Activated naive CD4-positive, alpha-beta T cell treated with anti-CD3 and anti-CD28 coated beads, Interleukin-2, amount 10 ng/mL, durations not matched to agents 7 days and 5 days (primary cell): ENCODE measurements around the gene ATP5MC3.

Experiments used
- CTCF ChIA-PET: fragments of 350-600 bp; sonication (Branson Sonifier 250); formaldehyde crosslinking; loops from one replicate; lab custom pipeline; 2021; ENCODE audit warnings: antibody characterized with exemption; lab: Charles Lee
- DNase-seq: peaks from one replicate; pipeline ENCODE4 v3.0.0-alpha.2; 2020
- H3K27ac Mint-ChIP-seq: one replicate; pipeline ENCODE4 v1.8.0; 2021; ENCODE audit warnings: mild to moderate bottlenecking, moderate library complexity, mixed read lengths
- H3K27me3 Mint-ChIP-seq: one replicate; pipeline ENCODE4 v1.8.0; 2021; ENCODE audit warnings: mild to moderate bottlenecking, mixed read lengths
- H3K36me3 Mint-ChIP-seq: one replicate; pipeline ENCODE4 v1.8.0; 2021; ENCODE audit warnings: mixed read lengths
- H3K4me1 Mint-ChIP-seq: one replicate; pipeline ENCODE4 v1.8.0; 2021; ENCODE audit warnings: mixed read lengths
- H3K4me3 Mint-ChIP-seq: one replicate; pipeline ENCODE4 v1.8.0; 2021; ENCODE audit warnings: mild to moderate bottlenecking, moderate library complexity, mixed read lengths
- H3K9me3 Mint-ChIP-seq: one replicate; pipeline ENCODE4 v1.8.0; 2021; ENCODE audit warnings: mixed read lengths

The ATP5MC3 gene

GRCh38 chr2:175183674-175184073, 2.2 kb upstream of the ATP5MC3 start:
- H3K27ac Mint-ChIP-seq, result no peak overlapping the region
- H3K4me1 Mint-ChIP-seq, result peaks cover 19% of the 10 kb centered on the region
- no peaks in the 10 kb centered on the region for H3K27me3 Mint-ChIP-seq
- H3K36me3 Mint-ChIP-seq, result peaks cover 15% of the 10 kb centered on the region
- DNase-seq, result no peak
- no peak overlapping the region for H3K4me3 Mint-ChIP-seq
- H3K9me3 Mint-ChIP-seq, result peaks cover 3% of the 10 kb centered on the region
- CTCF ChIA-PET, result interaction anchor here (1.0 kb wide), 1 partner anchor 20 kb away, joined by 3 read pairs; no protein-coding TSS in a partner anchor

- DNase-seq, result no peak
- H3K4me1 Mint-ChIP-seq, result peaks cover 22% of the 10 kb centered on the region
- CTCF ChIA-PET, result interaction anchor here (0.7 kb wide), 1 partner anchor 151 kb away, joined by 3 read pairs; no protein-coding TSS in a partner anchor
Measured at GRCh38 chr2:175181877-175182308, 383 bp upstream of the ATP5MC3 start.

GRCh38 chr2:175180701-175181103, 808 bp downstream of the ATP5MC3 start:
- DNase-seq, result peak; percentile 72
- Mint-ChIP-seq H3K27ac (peak overlapping the region; percentile 92), H3K9me3 (peaks cover 3% of the 10 kb centered on the region), H3K4me1 (peaks cover 27% of the 10 kb centered on the region), H3K36me3 (peaks cover 35% of the 10 kb centered on the region), H3K4me3 (peak overlapping the region; percentile 80), H3K27me3 (no peaks in the 10 kb centered on the region)
- CTCF ChIA-PET, result no interaction called here

More at GRCh38 chr2:175181877-175182308, 383 bp upstream of the ATP5MC3 start:
- Mint-ChIP-seq H3K9me3 (peaks cover 3% of the 10 kb centered on the region), H3K27me3 (no peaks in the 10 kb centered on the region), H3K4me3 (peak overlapping the region; percentile 80), H3K36me3 (peaks cover 27% of the 10 kb centered on the region), H3K27ac (peak overlapping the region; percentile 92)

- Mint-ChIP-seq H3K4me3 (no peak overlapping the region), H3K9me3 (peaks cover under 1% of the 10 kb centered on the region), H3K27ac (no peak overlapping the region), H3K4me1 (peaks cover 25% of the 10 kb centered on the region), H3K27me3 (no peaks in the 10 kb centered on the region), H3K36me3 (peaks cover 50% of the 10 kb centered on the region)
- DNase-seq, result no peak
- CTCF ChIA-PET, result no interaction called here
Measured at GRCh38 chr2:175176624-175177023, 4.9 kb downstream of the ATP5MC3 start.

- H3K27me3 Mint-ChIP-seq, result no peaks in the 10 kb centered on the region
- no peaks in the 10 kb centered on the region for H3K9me3 Mint-ChIP-seq
- CTCF ChIA-PET, result no interaction called here
- H3K27ac Mint-ChIP-seq, result no peak overlapping the region
- peaks cover 29% of the 10 kb centered on the region for H3K4me1 Mint-ChIP-seq
- DNase-seq, result no peak
- peaks cover 48% of the 10 kb centered on the region for H3K36me3 Mint-ChIP-seq
- no peak overlapping the region for H3K4me3 Mint-ChIP-seq
Measured at GRCh38 chr2:175175896-175176295, 5.6 kb downstream of the ATP5MC3 start.

GRCh38 chr2:175175320-175175719, 6.2 kb downstream of the ATP5MC3 start:
- CTCF ChIA-PET, result no interaction called here
- Mint-ChIP-seq H3K36me3 (peaks cover 44% of the 10 kb centered on the region), H3K27ac (peak overlapping the region; percentile 1), H3K9me3 (no peaks in the 10 kb centered on the region), H3K4me1 (peaks cover 31% of the 10 kb centered on the region), H3K4me3 (no peak overlapping the region), H3K27me3 (no peaks in the 10 kb centered on the region)
- DNase-seq, result no peak

GRCh38 chr2:175170659-175171304, 10.7 kb downstream of the ATP5MC3 start:
- H3K36me3 Mint-ChIP-seq, result peaks cover 25% of the 10 kb centered on the region
- no peaks in the 10 kb centered on the region for H3K27me3 Mint-ChIP-seq
- H3K9me3 Mint-ChIP-seq, result no peaks in the 10 kb centered on the region
- H3K4me1 Mint-ChIP-seq, result peaks cover 46% of the 10 kb centered on the region
- no peak overlapping the region for H3K27ac Mint-ChIP-seq
- CTCF ChIA-PET, result no interaction called here
- no peak overlapping the region for H3K4me3 Mint-ChIP-seq
- DNase-seq, result no peak

GRCh38 chr2:175169191-175169590, 12.3 kb downstream of the ATP5MC3 start:
- Mint-ChIP-seq H3K4me3 (peak overlapping the region; percentile 99), H3K27me3 (no peaks in the 10 kb centered on the region), H3K4me1 (peaks cover 57% of the 10 kb centered on the region), H3K27ac (peak overlapping the region; percentile 47), H3K9me3 (no peaks in the 10 kb centered on the region), H3K36me3 (peaks cover 17% of the 10 kb centered on the region)
- no peak for DNase-seq
- CTCF ChIA-PET, result no interaction called here

- Mint-ChIP-seq H3K9me3 (no peaks in the 10 kb centered on the region), H3K36me3 (peaks cover 18% of the 10 kb centered on the region)
Measured at GRCh38 chr2:175168564-175168945, 13.0 kb downstream of the ATP5MC3 start.

GRCh38 chr2:175167792-175168563, 13.5 kb downstream of the ATP5MC3 start, which contains the start of gene ATF2:
Gene ATF2, minus strand, starts transcription at chr2:175168203. Its CDS starts 31,760 bp downstream, at chr2:175136443.
- peaks cover 63% of the 10 kb centered on the region for H3K4me1 Mint-ChIP-seq
- H3K4me3 Mint-ChIP-seq, result peak within 1 kb of the TSS; percentile 99
- H3K27ac Mint-ChIP-seq, result peak within 1 kb of the TSS; percentile 98
- DNase-seq, result peak; percentile 99
- no peaks in the 10 kb centered on the region for H3K27me3 Mint-ChIP-seq
- no peaks in the 10 kb centered on the region for H3K9me3 Mint-ChIP-seq
- CTCF ChIA-PET, result no interaction called here
- peaks cover 17% of the 10 kb centered on the region for H3K36me3 Mint-ChIP-seq

More at GRCh38 chr2:175168564-175168945, 13.0 kb downstream of the ATP5MC3 start:
- Mint-ChIP-seq H3K4me1 (peaks cover 60% of the 10 kb centered on the region), H3K4me3 (peak overlapping the region; percentile 99), H3K27me3 (no peaks in the 10 kb centered on the region), H3K27ac (peak overlapping the region; percentile 98)
- CTCF ChIA-PET, result no interaction called here
- DNase-seq, result no peak

GRCh38 chr2:175167076-175167791, 14.3 kb downstream of the ATP5MC3 start:
- H3K4me3 Mint-ChIP-seq, result peak overlapping the region; percentile 99
- H3K27ac Mint-ChIP-seq, result peak overlapping the region; percentile 98
- CTCF ChIA-PET, result interaction anchor here (1.4 kb wide), 1 partner anchor 18 kb away, joined by 3 read pairs; no protein-coding TSS in a partner anchor
- peaks cover 63% of the 10 kb centered on the region for H3K4me1 Mint-ChIP-seq
- peaks cover 14% of the 10 kb centered on the region for H3K36me3 Mint-ChIP-seq
- H3K9me3 Mint-ChIP-seq, result no peaks in the 10 kb centered on the region
- DNase-seq, result no peak
- no peaks in the 10 kb centered on the region for H3K27me3 Mint-ChIP-seq

- peaks cover 9% of the 10 kb centered on the region for H3K36me3 Mint-ChIP-seq
- H3K4me3 Mint-ChIP-seq, result peak overlapping the region; percentile 99
- no peak overlapping the region for H3K27ac Mint-ChIP-seq
- no peaks in the 10 kb centered on the region for H3K27me3 Mint-ChIP-seq
- H3K9me3 Mint-ChIP-seq, result no peaks in the 10 kb centered on the region
- CTCF ChIA-PET, result interaction anchor here (0.6 to 1.4 kb wide), 3 partner anchors 11 to 811 kb away, joined by 3 read pairs; no protein-coding TSS in a partner anchor
- no peak for DNase-seq
- H3K4me1 Mint-ChIP-seq, result peaks cover 57% of the 10 kb centered on the region
Measured at GRCh38 chr2:175166216-175166824, 15.2 kb downstream of the ATP5MC3 start.

- H3K27ac Mint-ChIP-seq, result no peak overlapping the region
- no peaks in the 10 kb centered on the region for H3K9me3 Mint-ChIP-seq
- H3K4me3 Mint-ChIP-seq, result no peak overlapping the region
- no peak for DNase-seq
- H3K4me1 Mint-ChIP-seq, result peaks cover 40% of the 10 kb centered on the region
- no peaks in the 10 kb centered on the region for H3K27me3 Mint-ChIP-seq
- peaks cover 14% of the 10 kb centered on the region for H3K36me3 Mint-ChIP-seq
- CTCF ChIA-PET, result no interaction called here
Measured at GRCh38 chr2:175164235-175164634, 17.3 kb downstream of the ATP5MC3 start.
